HFFc6 (cell line): ENCODE data around the gene SMYD3. TPM values are rescaled to one million over a fixed set of nuclear protein-coding genes. Genes with fewer than 3 reads are reported as not detected.
A peak's percentile ranks its signal among the peaks of the same experiment; 100 is the strongest.
"Not testable (repeated sequence)": the region's sequence is repeated elsewhere in the genome, so short reads cannot be mapped to it uniquely, and the experiment has no call there.

Experiments
- DNase-seq: peaks from one replicate; pipeline ENCODE4 v3.0.0-alpha.2; 2018
- H3K27ac Mint-ChIP-seq: 2 replicates; pipeline ENCODE4 v1.8.0; 2020; ENCODE audit warnings: mild to moderate bottlenecking, mixed read lengths
- H3K27me3 Mint-ChIP-seq: 2 replicates; pipeline ENCODE4 v1.8.0; 2021; ENCODE audit warnings: mild to moderate bottlenecking, moderate library complexity, mixed read lengths; ENCODE audit not compliant: insufficient read depth
- H3K36me3 Mint-ChIP-seq: 2 replicates; pipeline ENCODE4 v1.8.0; 2021; ENCODE audit warnings: low read depth, mixed read lengths
- H3K4me1 Mint-ChIP-seq: 2 replicates; pipeline ENCODE4 v1.8.0; 2020; ENCODE audit warnings: low read depth, mixed read lengths
- H3K4me3 Mint-ChIP-seq: 2 replicates; pipeline ENCODE4 v1.8.0; 2020; ENCODE audit warnings: mild to moderate bottlenecking, moderate library complexity, mixed read lengths
- H3K9me3 Mint-ChIP-seq: 2 replicates; pipeline ENCODE4 v1.8.0; 2020; ENCODE audit warnings: mild to moderate bottlenecking, mixed read lengths
- total RNA-seq, 6 experiments: library from RNA; stranded (reverse); fragmentation: NEBNext Ultra II Directional; extraction: Animal tissue kit (Norgen Biotek cat#: 25700); gene quantifications; 2 replicates in 1 of 6; 3 replicates in 5 of 6; pipeline ENCODE4 v1.2.3, GENCODE V29; 2021
- TF ChIP-seq, protein P1 (sequence below): fragments of 200-600 bp; sonication (generic); IDR thresholded peaks from 2 replicates; pipeline ENCODE4 v1.5.0; 2021; ENCODE audit warnings: antibody characterized with exemption, mild to moderate bottlenecking

SMYD3 gene
- total RNA-seq, 6 experiments from 2014 or later = 28.4 to 37.9 (median 31.2) TPM

DNA sequence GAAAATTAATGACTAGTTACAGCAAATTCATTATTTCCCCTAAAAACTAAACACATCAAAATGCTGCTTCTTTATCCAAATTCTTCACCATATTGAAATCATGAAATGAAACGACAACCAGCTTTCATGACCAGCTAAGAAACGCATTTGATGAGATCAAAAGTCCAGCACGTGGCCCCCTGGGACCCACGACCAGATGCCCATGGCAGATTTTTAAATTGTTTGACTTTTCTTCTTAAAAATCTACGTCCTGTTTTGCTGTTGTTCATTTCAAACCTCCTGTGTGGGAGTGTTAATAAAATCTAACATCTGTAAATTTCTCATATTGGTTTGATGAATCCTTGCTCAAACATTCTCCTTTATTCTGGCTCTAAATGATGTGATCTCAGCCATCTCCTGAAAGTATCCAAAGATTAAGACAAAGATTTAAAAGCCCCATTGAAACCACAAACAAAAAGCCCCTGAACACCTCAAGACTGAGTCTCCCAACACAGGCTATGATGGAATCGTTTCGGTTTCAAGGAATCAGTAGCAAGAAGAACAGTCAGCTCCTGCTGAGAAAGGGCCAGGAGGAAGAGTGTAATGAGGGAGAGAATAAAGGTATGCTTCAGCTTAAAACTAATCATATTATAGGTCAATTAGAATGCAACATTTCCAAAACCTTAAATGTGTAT lies 523.6 kb downstream of the SMYD3 start:
- Mint-ChIP-seq H3K27ac (no peak overlapping the region), H3K9me3 (no peaks in the 10 kb centered on the region), H3K36me3 (no peaks in the 10 kb centered on the region; the same call in 1 of the 2 replicates), H3K4me3 (no peak overlapping the region), H3K27me3 (peaks cover 1% of the 10 kb centered on the region; the same call in 1 of the 2 replicates), H3K4me1 (peaks cover 54% of the 10 kb centered on the region)
- TF ChIP-seq, protein P1, sequence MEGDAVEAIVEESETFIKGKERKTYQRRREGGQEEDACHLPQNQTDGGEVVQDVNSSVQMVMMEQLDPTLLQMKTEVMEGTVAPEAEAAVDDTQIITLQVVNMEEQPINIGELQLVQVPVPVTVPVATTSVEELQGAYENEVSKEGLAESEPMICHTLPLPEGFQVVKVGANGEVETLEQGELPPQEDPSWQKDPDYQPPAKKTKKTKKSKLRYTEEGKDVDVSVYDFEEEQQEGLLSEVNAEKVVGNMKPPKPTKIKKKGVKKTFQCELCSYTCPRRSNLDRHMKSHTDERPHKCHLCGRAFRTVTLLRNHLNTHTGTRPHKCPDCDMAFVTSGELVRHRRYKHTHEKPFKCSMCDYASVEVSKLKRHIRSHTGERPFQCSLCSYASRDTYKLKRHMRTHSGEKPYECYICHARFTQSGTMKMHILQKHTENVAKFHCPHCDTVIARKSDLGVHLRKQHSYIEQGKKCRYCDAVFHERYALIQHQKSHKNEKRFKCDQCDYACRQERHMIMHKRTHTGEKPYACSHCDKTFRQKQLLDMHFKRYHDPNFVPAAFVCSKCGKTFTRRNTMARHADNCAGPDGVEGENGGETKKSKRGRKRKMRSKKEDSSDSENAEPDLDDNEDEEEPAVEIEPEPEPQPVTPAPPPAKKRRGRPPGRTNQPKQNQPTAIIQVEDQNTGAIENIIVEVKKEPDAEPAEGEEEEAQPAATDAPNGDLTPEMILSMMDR = no peak
- no peak for DNase-seq

- Mint-ChIP-seq H3K27ac (no peak overlapping the region), H3K27me3 (no peaks in the 10 kb centered on the region)
- no peak for DNase-seq
These were observed 527.5 kb downstream of the SMYD3 start for GRCh38 chr1:245979589-245979988.

GRCh38 chr1:245978915-245979314 lies 528.2 kb downstream of the SMYD3 start:
- TF ChIP-seq, protein P1 = no peak
- Mint-ChIP-seq H3K9me3 (no peaks in the 10 kb centered on the region), H3K27ac (no peak overlapping the region)

More at GRCh38 chr1:245979589-245979988, 527.5 kb downstream of the SMYD3 start:
- TF ChIP-seq, protein P1 = no peak
- Mint-ChIP-seq H3K36me3 (peaks cover 7% of the 10 kb centered on the region; the same call in 1 of the 2 replicates), H3K4me3 (no peak overlapping the region), H3K9me3 (no peaks in the 10 kb centered on the region), H3K4me1 (peaks cover 23% of the 10 kb centered on the region)

GRCh38 chr1:245972476-245972875 lies 534.6 kb downstream of the SMYD3 start:
- H3K4me1 Mint-ChIP-seq = peaks cover 57% of the 10 kb centered on the region
- no peaks in the 10 kb centered on the region for H3K9me3 Mint-ChIP-seq
- TF ChIP-seq, protein P1 = no peak
- H3K27me3 Mint-ChIP-seq = peaks cover 3% of the 10 kb centered on the region; the same call in 1 of the 2 replicates
- no peak overlapping the region for H3K27ac Mint-ChIP-seq
- H3K4me3 Mint-ChIP-seq = no peak overlapping the region
- H3K36me3 Mint-ChIP-seq = peaks cover 30% of the 10 kb centered on the region
- no peak for DNase-seq

More at GRCh38 chr1:245978915-245979314, 528.2 kb downstream of the SMYD3 start:
- peak; percentile 23 for DNase-seq
- Mint-ChIP-seq H3K4me1 (peaks cover 18% of the 10 kb centered on the region), H3K4me3 (no peak overlapping the region; the same call in 1 of the 2 replicates), H3K27me3 (no peaks in the 10 kb centered on the region), H3K36me3 (peaks cover 7% of the 10 kb centered on the region; the same call in 1 of the 2 replicates)

- H3K4me1 Mint-ChIP-seq = peaks cover 60% of the 10 kb centered on the region
- H3K27ac Mint-ChIP-seq = no peak overlapping the region
- H3K27me3 Mint-ChIP-seq = peaks cover 3% of the 10 kb centered on the region; the same call in 1 of the 2 replicates
- H3K9me3 Mint-ChIP-seq = no peaks in the 10 kb centered on the region
- H3K4me3 Mint-ChIP-seq = no peak overlapping the region
- TF ChIP-seq, protein P1 = no peak
- H3K36me3 Mint-ChIP-seq = peaks cover 37% of the 10 kb centered on the region
- peak; percentile 59 for DNase-seq
These were observed 535.4 kb downstream of the SMYD3 start for GRCh38 chr1:245971711-245972085.

GRCh38 chr1:245971076-245971710 lies 535.9 kb downstream of the SMYD3 start:
- H3K4me3 Mint-ChIP-seq, H3K9me3 Mint-ChIP-seq, H3K27ac Mint-ChIP-seq, H3K27me3 Mint-ChIP-seq, DNase-seq: not testable (repeated sequence)
- Mint-ChIP-seq H3K4me1 (peaks cover 60% of the 10 kb centered on the region), H3K36me3 (peaks cover 38% of the 10 kb centered on the region)
